GM18861 (cell line): ENCODE measurements around the gene PCNP.
A peak's percentile ranks its signal among the peaks of the same experiment; 100 is the strongest.
"Not testable (repeated sequence)": the region's sequence is repeated elsewhere in the genome, so short reads cannot be mapped to it uniquely, and the experiment has no call there.

Source experiments
- ATAC-seq: cut with Tn5 transposase; IDR thresholded peaks from one replicate; pipeline ENCODE4 v1.9.1; 2021; ENCODE audit not compliant: unreplicated experiment

PCNP gene

GRCh38 chr3:101631098-101631796 lies 57.3 kb downstream of the PCNP start:
- ATAC-seq = no peak

GRCh38 chr3:101631959-101632358 lies 58.0 kb downstream of the PCNP start:
- ATAC-seq = not testable (repeated sequence)

- no peak for ATAC-seq
These were observed 58.6 kb downstream of the PCNP start for GRCh38 chr3:101632586-101632985.

GRCh38 chr3:101633186-101633585 lies 59.2 kb downstream of the PCNP start:
- no peak for ATAC-seq

GRCh38 chr3:101634591-101635196 lies 60.7 kb downstream of the PCNP start:
- ATAC-seq = no peak

GRCh38 chr3:101635345-101635744 lies 61.4 kb downstream of the PCNP start:
- ATAC-seq = no peak

GRCh38 chr3:101635954-101636798 lies 62.2 kb downstream of the PCNP start:
- ATAC-seq = peak; percentile 86

- no peak for ATAC-seq
These were observed 63.5 kb downstream of the PCNP start for GRCh38 chr3:101637451-101637850.

- ATAC-seq = no peak
These were observed 64.3 kb downstream of the PCNP start for GRCh38 chr3:101638261-101638745.

GRCh38 chr3:101639280-101639963 lies 65.4 kb downstream of the PCNP start:
- no peak for ATAC-seq

- no peak for ATAC-seq
These were observed 66.3 kb downstream of the PCNP start for GRCh38 chr3:101640256-101640655.

- ATAC-seq = not testable (repeated sequence)
These were observed 67.6 kb downstream of the PCNP start for GRCh38 chr3:101641397-101642115.

- no peak for ATAC-seq
These were observed 68.5 kb downstream of the PCNP start for GRCh38 chr3:101642441-101642840.

- ATAC-seq = no peak
These were observed 69.2 kb downstream of the PCNP start for GRCh38 chr3:101643009-101643844.
